Trophoblast cell (in vitro differentiated cells and primary cell): ENCODE measurements around the gene RANGAP1.

Source experiments
- DNase-seq, 2 donors: peaks; one replicate each; pipeline ENCODE4 v3.0.0-alpha.2; 2016
- H2AFZ ChIP-seq: 2 replicates; pipeline ENCODE4 v1.6.1; 2013; ENCODE audit warnings: low read length, moderate library complexity, mild to moderate bottlenecking; ENCODE audit not compliant: insufficient read depth, poor library complexity
- H2AK5ac ChIP-seq: 2 replicates; pipeline ENCODE4 v1.6.1; 2013; ENCODE audit warnings: mild to moderate bottlenecking, low read length
- H2BK120ac ChIP-seq: 2 replicates; pipeline ENCODE4 v1.6.1; 2013; ENCODE audit warnings: low read length, mild to moderate bottlenecking, moderate library complexity; ENCODE audit not compliant: insufficient read depth, poor library complexity
- H2BK12ac ChIP-seq: 2 replicates; pipeline ENCODE4 v1.6.1; 2013; ENCODE audit warnings: mild to moderate bottlenecking, low read length, moderate library complexity
- H2BK5ac ChIP-seq: 2 replicates; pipeline ENCODE4 v1.6.1; 2013; ENCODE audit warnings: low read length, low read depth, moderate library complexity, mild to moderate bottlenecking; ENCODE audit not compliant: poor library complexity
- H3K14ac ChIP-seq: 2 replicates; pipeline ENCODE4 v1.6.1; 2013; ENCODE audit warnings: mild to moderate bottlenecking, low read length
- H3K18ac ChIP-seq: 2 replicates; pipeline ENCODE4 v1.6.1; 2013; ENCODE audit warnings: mild to moderate bottlenecking, low read length
- H3K23ac ChIP-seq: 2 replicates; pipeline ENCODE4 v1.6.1; 2013; ENCODE audit warnings: low read length
- H3K27ac ChIP-seq: 2 replicates; pipeline ENCODE4 v1.5.1; 2013; ENCODE audit warnings: low read depth, mild to moderate bottlenecking, inconsistent platforms, low read length, moderate library complexity
- H3K27me3 ChIP-seq: 2 replicates; pipeline ENCODE4 v1.6.1; 2013; ENCODE audit warnings: inconsistent platforms, mild to moderate bottlenecking, low read length, moderate library complexity; ENCODE audit not compliant: insufficient read depth
- H3K36me3 ChIP-seq, 2 experiments: 1 replicate in 1 of 2; 2 replicates in 1 of 2; pipeline ENCODE4 v1.6.1; 2013; ENCODE audit warnings: low read length in 2 of 2, mild to moderate bottlenecking in 2 of 2, moderate library complexity in 1 of 2; ENCODE audit not compliant: insufficient read depth in 2 of 2, control insufficient read depth in 1 of 2
- H3K4ac ChIP-seq: 2 replicates; pipeline ENCODE4 v1.6.1; 2013; ENCODE audit warnings: low read depth, mild to moderate bottlenecking, low read length, moderate library complexity
- H3K4me1 ChIP-seq, 2 experiments: 1 replicate in 1 of 2; 2 replicates in 1 of 2; pipeline ENCODE4 v1.6.1; 2013; ENCODE audit warnings: low read length in 2 of 2, mild to moderate bottlenecking in 2 of 2, moderate library complexity in 1 of 2; ENCODE audit not compliant: insufficient read depth in 2 of 2, control insufficient read depth in 1 of 2
- H3K4me2 ChIP-seq: 2 replicates; pipeline ENCODE4 v1.6.1; 2013; ENCODE audit warnings: inconsistent platforms, mild to moderate bottlenecking, low read length, moderate library complexity
- H3K4me3 ChIP-seq: 2 replicates; pipeline ENCODE4 v1.5.1; 2013; ENCODE audit warnings: mild to moderate bottlenecking, low read depth, low read length, inconsistent platforms
- H3K79me1 ChIP-seq: one replicate; pipeline ENCODE4 v1.6.1; 2013; ENCODE audit warnings: low read length
- H3K79me2 ChIP-seq: 2 replicates; pipeline ENCODE4 v1.6.1; 2013; ENCODE audit warnings: low read length, mild to moderate bottlenecking; ENCODE audit not compliant: control insufficient read depth, insufficient read depth, poor library complexity
- H3K9ac ChIP-seq: 2 replicates; pipeline ENCODE4 v1.6.1; 2013; ENCODE audit warnings: mild to moderate bottlenecking, low read length
- H3K9me3 ChIP-seq: 2 replicates; pipeline ENCODE4 v1.6.1; 2013; ENCODE audit warnings: low read depth, mild to moderate bottlenecking, control low read depth, inconsistent platforms, low read length; ENCODE audit not compliant: insufficient read depth
- H4K12ac ChIP-seq: 2 replicates; pipeline ENCODE4 v1.6.1; 2013; ENCODE audit warnings: low read depth, mild to moderate bottlenecking, low read length, moderate library complexity
- H4K8ac ChIP-seq: 2 replicates; pipeline ENCODE4 v1.6.1; 2013; ENCODE audit warnings: low read depth, mild to moderate bottlenecking, low read length, moderate library complexity
- H4K91ac ChIP-seq: one replicate; pipeline ENCODE4 v1.6.1; 2013; ENCODE audit warnings: low read depth, mild to moderate bottlenecking, low read length, moderate library complexity
- WGBS: extraction: QIAGEN DNeasy Blood & Tissue Kit; methylation state at CpG from one replicate; pipeline ENCODE4 v1.1.7; 2013; ENCODE audit warnings: missing lambda C conversion rate; ENCODE audit not compliant: insufficient read length, insufficient coverage; ENCODE audit errors: extremely low coverage; 5-methylcytosine and 5-hydroxymethylcytosine counted together

The RANGAP1 gene

GRCh38 chr22:41288245-41288946 lies 2.4 kb upstream of the RANGAP1 start:
- Histone ChIP-seq H3K36me3 (peaks cover 4 to 7% of the 10 kb centered on the region in 2 experiments), H4K12ac (no peak overlapping the region), H3K27me3 (no peaks in the 10 kb centered on the region), H3K23ac (no peak overlapping the region), H4K8ac (peak overlapping the region; percentile 56), H3K18ac (peak overlapping the region; percentile 38), H2BK5ac (peak overlapping the region; percentile 91), H3K79me1 (peaks cover 31% of the 10 kb centered on the region), H2BK120ac (peak overlapping the region; percentile 69), H4K91ac (peak overlapping the region; percentile 68), H2AFZ (no peak overlapping the region), H3K4me2 (peak overlapping the region; percentile 64), H3K4me3 (no peak overlapping the region), H3K79me2 (peaks cover 13% of the 10 kb centered on the region), H3K4me1 (peaks cover 10 to 33% of the 10 kb centered on the region in 2 experiments), H3K27ac (peak overlapping the region; percentile 100), H3K9ac (no peak overlapping the region), H3K4ac (no peak overlapping the region), H2AK5ac (no peak overlapping the region), H3K14ac (peak overlapping the region; percentile 64), H2BK12ac (peak overlapping the region; percentile 14), H3K9me3 (no peaks in the 10 kb centered on the region)
- DNase-seq, result peak in 1 of 2 donors; percentile 50
- no CpG with 5 or more reads among the region's 9 CpGs for WGBS

DNA sequence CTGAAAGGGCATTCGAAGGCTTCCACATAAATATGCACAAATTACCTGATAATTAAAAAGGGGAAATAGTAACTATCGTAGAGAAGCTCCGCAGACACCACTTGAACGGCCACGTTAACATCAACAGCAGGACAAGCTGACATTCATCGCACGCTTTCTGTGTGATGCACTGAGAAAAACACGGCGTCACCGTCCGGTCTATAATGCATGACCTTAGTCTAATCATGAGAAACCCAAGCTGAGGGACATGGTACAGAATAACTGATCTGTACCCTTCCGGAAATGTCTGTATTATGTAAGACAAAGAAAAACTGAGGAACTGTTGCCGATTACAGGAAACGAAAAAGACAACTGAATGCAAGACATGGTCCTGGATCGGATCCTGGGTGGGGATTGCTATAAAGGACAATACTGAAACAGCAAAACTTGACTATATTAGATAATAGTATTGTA lies 678 bp upstream of the RANGAP1 start:
- peak; percentile 66 to 76 for DNase-seq
- peak overlapping the region; percentile 61 for H3K18ac ChIP-seq
- WGBS, result no CpG with 5 or more reads among the region's 15 CpGs
- H3K9ac ChIP-seq, result no peak overlapping the region
- peak overlapping the region; percentile 75 for H4K91ac ChIP-seq
- peaks cover 6 to 12% of the 10 kb centered on the region in 2 experiments for H3K36me3 ChIP-seq
- no peak overlapping the region for H3K4me3 ChIP-seq
- H3K9me3 ChIP-seq, result no peaks in the 10 kb centered on the region
- H3K4me1 ChIP-seq, result peaks cover 10 to 33% of the 10 kb centered on the region in 2 experiments
- peaks cover 31% of the 10 kb centered on the region for H3K79me1 ChIP-seq
- peak overlapping the region; percentile 29 for H3K4ac ChIP-seq
- peak overlapping the region; percentile 83 for H3K14ac ChIP-seq
- no peaks in the 10 kb centered on the region for H3K27me3 ChIP-seq
- H3K4me2 ChIP-seq, result peak overlapping the region; percentile 40
- H2BK120ac ChIP-seq, result peak overlapping the region; percentile 21
- no peak overlapping the region for H3K23ac ChIP-seq
- peak overlapping the region; percentile 58 for H3K27ac ChIP-seq
- H4K8ac ChIP-seq, result peak overlapping the region; percentile 37
- peak overlapping the region; percentile 37 for H2AFZ ChIP-seq
- H2AK5ac ChIP-seq, result no peak overlapping the region
- H3K79me2 ChIP-seq, result peaks cover 13% of the 10 kb centered on the region
- H4K12ac ChIP-seq, result peak overlapping the region; percentile 5
- H2BK5ac ChIP-seq, result peak overlapping the region; percentile 78
- peak overlapping the region; percentile 75 for H2BK12ac ChIP-seq

GRCh38 chr22:41285441-41285819 lies 557 bp downstream of the RANGAP1 start:
- Histone ChIP-seq H3K23ac (no peak overlapping the region), H3K36me3 (peaks cover 17 to 25% of the 10 kb centered on the region in 2 experiments), H4K8ac (peak overlapping the region; percentile 80), H3K27me3 (no peaks in the 10 kb centered on the region), H3K79me2 (peaks cover 13% of the 10 kb centered on the region), H3K4me2 (peak overlapping the region; percentile 87), H2BK5ac (peak overlapping the region; percentile 98), H3K4me3 (peak overlapping the region; percentile 85), H4K12ac (peak overlapping the region; percentile 90), H3K14ac (peak overlapping the region; percentile 99), H2AFZ (peak overlapping the region; percentile 90), H2BK12ac (peak overlapping the region; percentile 82), H2BK120ac (peak overlapping the region; percentile 95), H3K4me1 (peaks cover 11 to 35% of the 10 kb centered on the region in 2 experiments), H3K27ac (peak overlapping the region; percentile 98), H3K79me1 (peaks cover 29% of the 10 kb centered on the region), H2AK5ac (peak overlapping the region; percentile 89), H3K4ac (peak overlapping the region; percentile 90), H3K18ac (peak overlapping the region; percentile 82), H3K9me3 (no peaks in the 10 kb centered on the region), H3K9ac (peak overlapping the region; percentile 82), H4K91ac (peak overlapping the region; percentile 99)
- WGBS, result no CpG with 5 or more reads among the region's 30 CpGs
- peak; percentile 97 to 98 for DNase-seq

DNA sequence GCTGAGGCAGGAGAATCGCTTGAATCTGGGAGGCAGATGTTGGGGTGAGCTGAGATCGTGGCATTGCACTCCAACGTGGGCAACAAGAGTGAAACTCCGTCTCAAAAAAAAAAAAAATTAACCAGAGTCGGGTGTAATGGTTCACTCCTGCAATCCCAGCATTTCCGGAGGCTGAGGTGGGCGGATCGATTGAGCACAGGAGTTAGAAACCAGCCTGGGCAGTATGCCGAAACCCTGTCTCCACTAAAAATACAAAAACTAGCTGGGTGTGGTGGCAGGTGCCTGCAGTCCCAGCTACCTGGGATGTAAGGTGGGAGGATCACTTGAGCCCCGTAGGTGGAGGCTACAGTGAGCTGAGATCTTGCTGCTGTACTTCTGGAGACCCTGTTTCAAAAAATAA lies 1.5 kb downstream of the RANGAP1 start:
- Histone ChIP-seq H3K27me3 (no peaks in the 10 kb centered on the region), H3K79me2 (peaks cover 13% of the 10 kb centered on the region), H2AK5ac (no peak overlapping the region), H3K27ac (peak overlapping the region; percentile 98), H3K14ac (no peak overlapping the region), H4K91ac (no peak overlapping the region), H4K12ac (no peak overlapping the region), H2BK5ac (no peak overlapping the region), H2BK120ac (no peak overlapping the region), H3K18ac (peak overlapping the region; percentile 47), H3K4me2 (peak overlapping the region; percentile 87), H4K8ac (no peak overlapping the region), H3K36me3 (peaks cover 26 to 31% of the 10 kb centered on the region in 2 experiments), H3K4me3 (no peak overlapping the region), H3K9me3 (no peaks in the 10 kb centered on the region), H3K9ac (no peak overlapping the region), H3K4me1 (peaks cover 8 to 27% of the 10 kb centered on the region in 2 experiments), H2AFZ (no peak overlapping the region), H3K23ac (no peak overlapping the region), H3K79me1 (peaks cover 21% of the 10 kb centered on the region), H2BK12ac (peak overlapping the region; percentile 17), H3K4ac (peak overlapping the region; percentile 65)
- no peak for DNase-seq
- no CpG with 5 or more reads among the region's 10 CpGs for WGBS
